GM12874 (cell line): ENCODE measurements around the gene LYPD6B.

Experiments used
- CTCF ChIP-seq: IDR thresholded peaks from 2 replicates; pipeline ENCODE4 v1.5.1; 2011; ENCODE audit warnings: low read depth, mild to moderate bottlenecking, control low read depth, low read length, moderate library complexity; ENCODE audit not compliant: insufficient read depth

LYPD6B gene

GRCh38 chr2:149155196-149155969 is 116.9 kb downstream of the LYPD6B start:
- TF ChIP-seq CTCF = no peak

GRCh38 chr2:149155988-149156387 is 117.5 kb downstream of the LYPD6B start:
- TF ChIP-seq CTCF = no peak

- no peak for TF ChIP-seq CTCF
Measured at GRCh38 chr2:149156971-149157740, 118.7 kb downstream of the LYPD6B start.

- TF ChIP-seq CTCF = no peak
Measured at GRCh38 chr2:149158957-149159356, 120.5 kb downstream of the LYPD6B start.

- no peak for TF ChIP-seq CTCF
Measured at GRCh38 chr2:149160195-149160594, 121.7 kb downstream of the LYPD6B start.

- no peak for TF ChIP-seq CTCF
Measured at GRCh38 chr2:149160701-149161217, 122.3 kb downstream of the LYPD6B start.

GRCh38 chr2:149161481-149162225 is 123.2 kb downstream of the LYPD6B start:
- no peak for TF ChIP-seq CTCF
